Central memory CD8-positive, alpha-beta T cell (primary cell): ENCODE measurements around the gene HEPHL1.

Experiments
- ATAC-seq: fragments of 150-1000 bp; cut with Tn5 transposase; replicated peaks from 2 replicates; pipeline ENCODE4 v1.10.0; 2022; ENCODE audit warnings: mild to moderate bottlenecking, moderate FRiP score, moderate number of reproducible peaks; ENCODE audit not compliant: poor library complexity, severe bottlenecking; ENCODE audit errors: extremely low read depth
- DNase-seq, 2 donors: peaks; one replicate each; pipeline ENCODE4 v3.0.0; 2021; ENCODE audit warnings: low spot score in 2 of 2
- H3K27ac Mint-ChIP-seq: one replicate; pipeline ENCODE4 v1.8.0; 2022; ENCODE audit warnings: low read depth, mild to moderate bottlenecking, moderate library complexity, mixed read lengths
- H3K27me3 Mint-ChIP-seq: one replicate; pipeline ENCODE4 v1.8.0; 2022; ENCODE audit warnings: mixed read lengths
- H3K36me3 Mint-ChIP-seq: one replicate; pipeline ENCODE4 v1.8.0; 2022; ENCODE audit warnings: mild to moderate bottlenecking, moderate library complexity, mixed read lengths; ENCODE audit not compliant: insufficient read depth
- H3K4me1 Mint-ChIP-seq: one replicate; pipeline ENCODE4 v1.8.0; 2022; ENCODE audit warnings: mixed read lengths
- H3K4me3 Mint-ChIP-seq: one replicate; pipeline ENCODE4 v1.8.0; 2022; ENCODE audit warnings: mild to moderate bottlenecking, moderate library complexity, mixed read lengths
- H3K9me3 Mint-ChIP-seq: one replicate; pipeline ENCODE4 v1.8.0; 2022; ENCODE audit warnings: mixed read lengths

The HEPHL1 gene

DNA sequence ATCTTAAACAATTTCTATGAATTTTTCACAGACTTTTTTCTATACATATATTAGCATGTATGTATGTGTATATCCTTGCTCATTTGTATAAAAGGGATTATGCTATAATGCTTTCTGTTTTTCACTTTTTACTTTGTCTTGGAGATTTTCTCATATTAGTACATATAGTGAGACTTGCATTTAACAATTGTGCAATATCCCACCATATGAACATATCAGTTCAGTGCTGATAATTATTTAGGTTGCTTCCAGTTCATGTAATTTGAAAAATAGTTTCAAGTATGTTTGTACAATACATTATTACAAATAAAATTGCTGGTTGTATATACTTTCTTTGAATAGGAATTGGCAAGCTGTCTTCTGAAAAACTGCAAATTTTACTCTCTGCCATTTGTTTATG is 37.9 kb downstream of the HEPHL1 start:
- H3K27me3 Mint-ChIP-seq = peaks cover 43% of the 10 kb centered on the region
- H3K36me3 Mint-ChIP-seq = no peaks in the 10 kb centered on the region
- no peak overlapping the region for H3K4me3 Mint-ChIP-seq
- H3K4me1 Mint-ChIP-seq = no peaks in the 10 kb centered on the region
- no peaks in the 10 kb centered on the region for H3K9me3 Mint-ChIP-seq
- DNase-seq (no peak), ATAC-seq (no peak)
- H3K27ac Mint-ChIP-seq = no peak overlapping the region

GRCh38 chr11:94060401-94060800 is 39.2 kb downstream of the HEPHL1 start:
- DNase-seq = no peak
- ATAC-seq = no peak

GRCh38 chr11:94062360-94062759 is 41.2 kb downstream of the HEPHL1 start:
- no peaks in the 10 kb centered on the region for H3K36me3 Mint-ChIP-seq
- ATAC-seq (no peak), DNase-seq (no peak)
- no peak overlapping the region for H3K27ac Mint-ChIP-seq
- H3K4me1 Mint-ChIP-seq = no peaks in the 10 kb centered on the region
- no peak overlapping the region for H3K4me3 Mint-ChIP-seq
- H3K27me3 Mint-ChIP-seq = peaks cover 37% of the 10 kb centered on the region
- H3K9me3 Mint-ChIP-seq = no peaks in the 10 kb centered on the region

More at GRCh38 chr11:94060401-94060800, 39.2 kb downstream of the HEPHL1 start:
- Mint-ChIP-seq H3K27ac (no peak overlapping the region), H3K4me3 (no peak overlapping the region), H3K9me3 (no peaks in the 10 kb centered on the region), H3K4me1 (no peaks in the 10 kb centered on the region), H3K27me3 (peaks cover 44% of the 10 kb centered on the region), H3K36me3 (no peaks in the 10 kb centered on the region)

DNA sequence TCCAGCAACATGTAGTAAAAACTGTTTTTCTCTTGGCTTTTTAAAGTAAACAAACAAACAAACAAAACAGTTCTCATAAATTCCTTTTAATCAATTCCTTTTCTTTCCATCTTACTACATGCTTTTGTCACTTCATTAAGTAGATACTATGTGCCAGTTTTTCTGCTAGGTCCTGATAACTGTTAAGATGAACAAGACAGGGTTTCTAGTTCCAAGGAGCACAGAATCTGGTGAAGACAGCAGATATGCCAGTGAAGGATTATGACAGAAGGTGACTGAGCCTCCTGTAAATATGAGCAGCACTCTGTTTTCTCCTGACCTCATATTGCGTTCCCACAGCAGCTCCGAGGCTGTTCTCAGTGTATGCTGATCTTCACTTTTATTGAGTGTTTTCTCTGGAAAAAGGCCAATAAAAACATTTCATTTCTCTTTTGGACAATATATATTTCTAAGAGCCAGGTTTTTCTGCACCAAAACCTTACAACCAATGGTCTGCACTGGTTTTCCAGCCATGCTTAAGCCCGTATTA is 45.8 kb downstream of the HEPHL1 start:
- no peak overlapping the region for H3K4me3 Mint-ChIP-seq

GRCh38 chr11:94068764-94069163 is 47.6 kb downstream of the HEPHL1 start:
- Mint-ChIP-seq H3K36me3 (no peaks in the 10 kb centered on the region), H3K27me3 (peaks cover 10% of the 10 kb centered on the region), H3K9me3 (no peaks in the 10 kb centered on the region), H3K4me3 (no peak overlapping the region), H3K4me1 (no peaks in the 10 kb centered on the region), H3K27ac (no peak overlapping the region)
- ATAC-seq (no peak), DNase-seq (no peak)

More for the DNA sequence above, 45.8 kb downstream of the HEPHL1 start:
- H3K4me1 Mint-ChIP-seq = no peaks in the 10 kb centered on the region
- ATAC-seq (no peak), DNase-seq (no peak)
- H3K27me3 Mint-ChIP-seq = peaks cover 19% of the 10 kb centered on the region
- no peaks in the 10 kb centered on the region for H3K36me3 Mint-ChIP-seq
- no peaks in the 10 kb centered on the region for H3K9me3 Mint-ChIP-seq
- no peak overlapping the region for H3K27ac Mint-ChIP-seq

DNA sequence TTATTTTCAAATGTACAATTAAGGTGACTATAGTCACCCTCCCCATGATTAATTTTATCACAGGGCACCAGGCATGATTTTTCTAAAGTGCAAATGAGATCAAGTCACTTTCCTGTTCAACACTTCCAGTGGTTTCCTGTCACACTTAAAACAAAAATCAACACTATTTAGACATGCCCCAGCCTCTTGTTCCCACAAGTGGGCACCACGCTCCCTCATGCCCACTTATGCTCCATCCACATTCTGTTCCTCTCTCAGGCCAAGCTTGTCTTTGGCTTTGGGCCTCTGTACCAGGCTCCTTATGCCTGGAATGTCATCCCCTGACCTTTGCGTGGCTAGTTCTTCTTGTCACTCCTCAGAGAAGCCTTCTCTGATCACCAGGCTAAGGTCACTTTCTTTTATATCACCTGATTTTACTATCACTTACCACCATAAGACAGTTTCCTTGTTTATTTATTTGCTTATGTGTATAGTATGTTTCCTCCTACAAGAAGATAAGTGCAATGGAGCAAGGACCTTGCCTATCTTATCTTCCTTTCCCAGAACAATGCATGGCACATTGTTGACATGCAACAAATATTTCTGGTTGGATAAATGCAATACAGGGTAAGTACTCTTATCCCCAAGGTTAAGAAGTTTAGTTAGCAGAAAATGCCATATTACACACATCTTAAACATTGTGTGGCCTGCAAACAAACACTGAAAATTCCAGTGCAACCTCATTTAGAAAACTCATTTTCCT is 56.6 kb downstream of the HEPHL1 start:
- no peak overlapping the region for H3K27ac Mint-ChIP-seq
- DNase-seq (no peak), ATAC-seq (no peak)
- no peaks in the 10 kb centered on the region for H3K9me3 Mint-ChIP-seq
- H3K36me3 Mint-ChIP-seq = no peaks in the 10 kb centered on the region
- no peaks in the 10 kb centered on the region for H3K4me1 Mint-ChIP-seq
- peaks cover 51% of the 10 kb centered on the region for H3K27me3 Mint-ChIP-seq
- H3K4me3 Mint-ChIP-seq = no peak overlapping the region

DNA sequence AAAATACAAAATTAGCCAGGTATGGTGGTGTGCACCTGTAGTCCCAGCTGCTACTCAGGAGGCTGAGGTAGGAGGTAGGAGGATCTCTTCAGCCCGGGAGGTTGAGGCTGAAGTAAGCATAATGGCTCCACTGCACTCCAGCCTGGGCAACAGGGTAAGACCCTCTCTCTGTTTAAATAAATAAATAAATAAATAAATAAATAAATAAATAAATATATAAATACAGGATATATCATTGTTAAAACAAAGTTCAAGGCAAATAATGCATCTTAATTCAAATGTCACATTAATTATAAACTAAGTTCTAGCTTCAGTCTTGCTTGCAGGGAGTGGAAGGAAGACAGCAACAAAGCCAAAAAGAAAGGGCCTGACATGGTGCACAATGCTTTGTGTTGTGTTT is 63.0 kb downstream of the HEPHL1 start:
- Mint-ChIP-seq H3K36me3 (no peaks in the 10 kb centered on the region), H3K27me3 (peaks cover 41% of the 10 kb centered on the region), H3K27ac (no peak overlapping the region), H3K4me3 (no peak overlapping the region), H3K9me3 (no peaks in the 10 kb centered on the region), H3K4me1 (no peaks in the 10 kb centered on the region)
- DNase-seq (no peak), ATAC-seq (no peak)

DNA sequence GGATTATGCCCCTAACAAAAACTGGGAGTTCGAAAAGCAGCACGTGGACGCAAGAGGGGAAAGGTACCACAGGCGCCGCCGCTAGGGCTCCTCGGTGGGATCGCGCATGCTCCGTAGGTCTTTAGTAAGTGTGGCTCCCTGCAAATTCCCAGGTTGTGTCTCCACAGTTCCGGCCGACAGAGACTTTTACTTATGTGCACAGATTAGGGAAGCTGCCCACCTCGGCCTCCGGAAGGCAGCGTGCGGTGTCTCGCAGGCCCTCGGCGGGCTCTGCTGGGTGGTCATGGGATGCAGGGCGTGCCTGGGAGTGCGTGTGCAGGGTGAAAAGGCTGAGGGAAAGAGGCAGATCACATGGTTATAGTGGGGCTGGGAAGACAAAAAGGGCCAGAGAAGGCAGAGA is 67.8 kb downstream of the HEPHL1 start:
- Mint-ChIP-seq H3K9me3 (no peaks in the 10 kb centered on the region), H3K4me1 (no peaks in the 10 kb centered on the region), H3K27me3 (peaks cover 26% of the 10 kb centered on the region), H3K4me3 (no peak overlapping the region), H3K36me3 (no peaks in the 10 kb centered on the region), H3K27ac (no peak overlapping the region)
- DNase-seq (no peak), ATAC-seq (no peak)

GRCh38 chr11:94089341-94089740 is 68.2 kb downstream of the HEPHL1 start:
- Mint-ChIP-seq H3K4me3 (no peak overlapping the region), H3K27ac (no peak overlapping the region), H3K4me1 (no peaks in the 10 kb centered on the region), H3K36me3 (no peaks in the 10 kb centered on the region), H3K27me3 (peaks cover 26% of the 10 kb centered on the region), H3K9me3 (no peaks in the 10 kb centered on the region)
- ATAC-seq (no peak), DNase-seq (no peak)

DNA sequence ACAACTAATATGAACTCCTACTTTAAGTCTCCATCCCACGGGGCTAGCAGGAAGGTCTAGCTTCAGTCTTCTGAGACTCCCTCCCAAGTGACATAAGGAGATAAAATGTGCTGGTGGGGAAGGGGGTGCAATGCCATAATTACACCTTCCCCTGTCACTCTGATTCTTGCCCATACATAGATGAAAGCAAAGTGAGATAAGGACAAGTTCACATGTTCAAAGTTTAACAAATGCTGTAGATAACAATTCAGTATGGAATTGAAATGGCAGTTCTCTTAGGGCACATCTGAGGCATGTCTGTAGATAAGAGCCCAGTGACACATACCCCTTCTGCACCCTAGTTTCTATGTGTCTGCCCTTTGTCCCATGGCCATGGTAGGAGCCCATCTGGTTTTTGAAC is 69.2 kb downstream of the HEPHL1 start:
- DNase-seq (no peak), ATAC-seq (no peak)
- Mint-ChIP-seq H3K27me3 (peaks cover 26% of the 10 kb centered on the region), H3K27ac (no peak overlapping the region), H3K4me1 (no peaks in the 10 kb centered on the region), H3K36me3 (no peaks in the 10 kb centered on the region), H3K4me3 (no peak overlapping the region), H3K9me3 (no peaks in the 10 kb centered on the region)

- no peak overlapping the region for H3K4me3 Mint-ChIP-seq
- H3K27me3 Mint-ChIP-seq = peaks cover 21% of the 10 kb centered on the region
- no peaks in the 10 kb centered on the region for H3K36me3 Mint-ChIP-seq
- ATAC-seq (no peak), DNase-seq (no peak)
- no peaks in the 10 kb centered on the region for H3K9me3 Mint-ChIP-seq
- H3K27ac Mint-ChIP-seq = no peak overlapping the region
- H3K4me1 Mint-ChIP-seq = no peaks in the 10 kb centered on the region
Observed at GRCh38 chr11:94091091-94091490, 69.9 kb downstream of the HEPHL1 start.

DNA sequence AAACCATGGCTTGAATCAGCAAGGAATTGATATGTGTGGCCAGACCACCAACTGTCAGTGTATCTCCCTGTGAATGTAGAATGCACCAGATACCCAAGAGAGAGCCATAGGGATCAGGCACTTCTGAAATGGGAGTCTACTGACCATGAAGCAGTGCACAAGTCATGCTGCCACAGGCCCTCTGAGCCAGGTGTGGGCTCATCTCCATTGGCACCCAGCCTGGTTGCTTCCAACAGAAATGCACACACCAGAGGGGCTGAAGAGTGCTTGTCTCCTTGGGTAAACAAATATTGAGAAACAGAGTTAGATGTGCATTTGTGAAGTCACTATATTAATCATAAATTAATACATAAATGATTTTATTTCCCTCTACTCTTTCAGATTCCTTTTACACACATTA is 79.1 kb downstream of the HEPHL1 start:
- Mint-ChIP-seq H3K4me1 (no peaks in the 10 kb centered on the region), H3K27ac (no peak overlapping the region), H3K27me3 (peaks cover 56% of the 10 kb centered on the region), H3K4me3 (no peak overlapping the region), H3K9me3 (peaks cover 18% of the 10 kb centered on the region), H3K36me3 (no peaks in the 10 kb centered on the region)
- DNase-seq = no peak
- no peak for ATAC-seq

GRCh38 chr11:94103471-94103870 is 82.3 kb downstream of the HEPHL1 start:
- no peak for DNase-seq
- Mint-ChIP-seq H3K9me3 (peaks cover 10% of the 10 kb centered on the region), H3K27me3 (peaks cover 35% of the 10 kb centered on the region), H3K4me3 (no peak overlapping the region), H3K36me3 (peaks cover 2% of the 10 kb centered on the region), H3K27ac (no peak overlapping the region), H3K4me1 (no peaks in the 10 kb centered on the region)
- no peak for ATAC-seq
